ENCODE data around the gene ADAM22.
"Not testable (repeated sequence)": the region's sequence is repeated elsewhere in the genome, so short reads cannot be mapped to it uniquely, and the experiment has no call there.

The ADAM22 gene, protein sequence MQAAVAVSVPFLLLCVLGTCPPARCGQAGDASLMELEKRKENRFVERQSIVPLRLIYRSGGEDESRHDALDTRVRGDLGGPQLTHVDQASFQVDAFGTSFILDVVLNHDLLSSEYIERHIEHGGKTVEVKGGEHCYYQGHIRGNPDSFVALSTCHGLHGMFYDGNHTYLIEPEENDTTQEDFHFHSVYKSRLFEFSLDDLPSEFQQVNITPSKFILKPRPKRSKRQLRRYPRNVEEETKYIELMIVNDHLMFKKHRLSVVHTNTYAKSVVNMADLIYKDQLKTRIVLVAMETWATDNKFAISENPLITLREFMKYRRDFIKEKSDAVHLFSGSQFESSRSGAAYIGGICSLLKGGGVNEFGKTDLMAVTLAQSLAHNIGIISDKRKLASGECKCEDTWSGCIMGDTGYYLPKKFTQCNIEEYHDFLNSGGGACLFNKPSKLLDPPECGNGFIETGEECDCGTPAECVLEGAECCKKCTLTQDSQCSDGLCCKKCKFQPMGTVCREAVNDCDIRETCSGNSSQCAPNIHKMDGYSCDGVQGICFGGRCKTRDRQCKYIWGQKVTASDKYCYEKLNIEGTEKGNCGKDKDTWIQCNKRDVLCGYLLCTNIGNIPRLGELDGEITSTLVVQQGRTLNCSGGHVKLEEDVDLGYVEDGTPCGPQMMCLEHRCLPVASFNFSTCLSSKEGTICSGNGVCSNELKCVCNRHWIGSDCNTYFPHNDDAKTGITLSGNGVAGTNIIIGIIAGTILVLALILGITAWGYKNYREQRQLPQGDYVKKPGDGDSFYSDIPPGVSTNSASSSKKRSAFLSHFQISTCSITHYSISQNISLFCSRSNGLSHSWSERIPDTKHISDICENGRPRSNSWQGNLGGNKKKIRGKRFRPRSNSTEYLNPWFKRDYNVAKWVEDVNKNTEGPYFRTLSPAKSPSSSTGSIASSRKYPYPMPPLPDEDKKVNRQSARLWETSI

DNA sequence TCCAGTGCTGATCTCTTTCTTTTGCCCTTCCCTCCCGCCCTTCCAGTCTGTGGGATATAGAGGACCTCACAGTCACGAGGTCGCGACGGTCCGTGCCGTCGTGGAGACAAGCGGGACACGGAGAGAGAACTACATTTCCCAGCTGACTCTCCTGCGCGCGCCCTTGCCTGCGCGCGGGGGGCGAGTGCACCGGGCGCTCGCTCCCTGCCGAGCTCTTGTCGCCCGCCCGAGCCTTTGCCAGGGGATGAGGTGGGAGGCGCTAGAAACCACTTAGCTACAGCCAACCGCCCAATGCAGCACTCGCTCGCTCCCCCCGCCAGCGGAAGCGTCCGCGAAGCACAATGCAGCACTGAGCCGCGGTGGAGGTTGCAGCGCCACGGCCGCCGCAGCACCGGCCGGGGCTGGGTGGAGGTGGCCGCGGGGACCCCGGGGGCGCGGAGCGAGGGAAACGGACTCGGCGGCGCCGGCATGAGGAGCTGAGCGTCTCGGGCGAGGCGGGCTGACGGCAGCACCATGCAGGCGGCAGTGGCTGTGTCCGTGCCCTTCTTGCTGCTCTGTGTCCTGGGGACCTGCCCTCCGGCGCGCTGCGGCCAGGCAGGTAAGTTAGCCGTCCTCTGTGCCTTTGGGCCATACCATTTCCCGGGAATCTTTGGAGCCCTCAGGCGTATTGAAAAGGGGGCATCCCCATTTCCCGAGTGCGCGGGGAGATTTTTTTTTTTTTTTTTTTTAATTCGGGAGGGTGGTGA is at the start of gene ADAM22:
Gene ADAM22 (plus strand): TSS at position 299 of the 746 bp plus-strand sequence. CDS start 215 bp downstream, at position 514.
- Histone ChIP-seq H3K4me1 (ENCODE audit: insufficient read depth, low read length) (peaks cover 9% of the 10 kb centered on the region), H3K27ac (ENCODE audit: low read depth, low read length) (peak within 1 kb of the TSS; percentile 14)

GRCh38 chr7:87885018-87885417 is 49.0 kb upstream of the ADAM22 start:
- H3K9me3 ChIP-seq (ENCODE audit: low read length) = no peaks in the 10 kb centered on the region
- no peaks in the 10 kb centered on the region for H3K36me3 ChIP-seq (ENCODE audit: insufficient read depth, low read length)

More for the DNA sequence above, at the start of gene ADAM22:
- H3K27me3 ChIP-seq (ENCODE audit: control insufficient read depth in 1 of 2, insufficient read depth in 2 of 2, low read length in 2 of 2) = no peaks in the 10 kb centered on the region
- H3K36me3 ChIP-seq (ENCODE audit: insufficient read depth, low read length) = no peaks in the 10 kb centered on the region
- peak within 1 kb of the TSS; percentile 52 to 68 for H3K4me3 ChIP-seq (ENCODE audit: low read depth in 1 of 2, low read length in 2 of 2)
- H3K9me3 ChIP-seq (ENCODE audit: low read length) = no peaks in the 10 kb centered on the region
- no peak within 1 kb of the TSS for H3K9ac ChIP-seq (ENCODE audit: low read length)

DNA sequence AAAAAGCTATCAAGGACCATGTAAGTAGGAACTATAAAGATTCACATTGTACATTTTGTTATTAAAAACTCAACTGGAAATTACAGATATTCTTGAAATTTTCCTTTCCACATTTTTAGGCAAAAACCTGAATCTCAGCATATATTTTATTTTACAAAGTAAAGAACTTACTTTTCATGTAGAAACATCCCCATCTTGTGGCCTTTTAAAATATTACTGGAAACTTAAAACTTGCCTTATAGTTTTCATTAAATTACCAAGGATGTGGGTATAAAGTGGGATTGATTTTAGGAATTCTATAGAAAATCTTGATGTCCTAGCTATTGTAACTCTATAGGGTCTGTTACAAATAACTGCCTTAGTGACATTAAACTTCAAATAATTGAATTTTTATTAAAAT is 47.2 kb upstream of the ADAM22 start:
- no peak overlapping the region for H3K27ac ChIP-seq (ENCODE audit: low read depth, low read length)
- H3K9ac ChIP-seq (ENCODE audit: low read length) = no peak overlapping the region
- H3K4me3 ChIP-seq (ENCODE audit: low read depth in 1 of 2, low read length in 2 of 2) = no peak overlapping the region
- no peaks in the 10 kb centered on the region for H3K9me3 ChIP-seq (ENCODE audit: low read length)
- H3K4me1 ChIP-seq (ENCODE audit: insufficient read depth, low read length) = no peaks in the 10 kb centered on the region
- H3K27me3 ChIP-seq (ENCODE audit: control insufficient read depth in 1 of 2, insufficient read depth in 2 of 2, low read length in 2 of 2) = no peaks in the 10 kb centered on the region
- H3K36me3 ChIP-seq (ENCODE audit: insufficient read depth, low read length) = no peaks in the 10 kb centered on the region

More at GRCh38 chr7:87885018-87885417, 49.0 kb upstream of the ADAM22 start:
- Histone ChIP-seq H3K4me1 (ENCODE audit: insufficient read depth, low read length) (no peaks in the 10 kb centered on the region), H3K27me3 (ENCODE audit: control insufficient read depth in 1 of 2, insufficient read depth in 2 of 2, low read length in 2 of 2) (no peaks in the 10 kb centered on the region), H3K9ac (ENCODE audit: low read length) (no peak overlapping the region), H3K4me3 (ENCODE audit: low read depth in 1 of 2, low read length in 2 of 2) (no peak overlapping the region), H3K27ac (ENCODE audit: low read depth, low read length) (no peak overlapping the region)

- Histone ChIP-seq H3K4me3 (ENCODE audit: low read depth in 1 of 2, low read length in 2 of 2) (no peak overlapping the region), H3K4me1 (ENCODE audit: insufficient read depth, low read length) (no peaks in the 10 kb centered on the region), H3K27me3 (ENCODE audit: control insufficient read depth in 1 of 2, insufficient read depth in 2 of 2, low read length in 2 of 2) (no peaks in the 10 kb centered on the region), H3K9me3 (ENCODE audit: low read length) (no peaks in the 10 kb centered on the region), H3K27ac (ENCODE audit: low read depth, low read length) (no peak overlapping the region), H3K36me3 (ENCODE audit: insufficient read depth, low read length) (no peaks in the 10 kb centered on the region), H3K9ac (ENCODE audit: low read length) (no peak overlapping the region)
Measured at GRCh38 chr7:87895363-87895762, 38.7 kb upstream of the ADAM22 start.

- Histone ChIP-seq H3K9me3 (ENCODE audit: low read length) (no peaks in the 10 kb centered on the region), H3K9ac (ENCODE audit: low read length) (no peak overlapping the region), H3K27ac (ENCODE audit: low read depth, low read length) (no peak overlapping the region), H3K27me3 (ENCODE audit: control insufficient read depth in 1 of 2, insufficient read depth in 2 of 2, low read length in 2 of 2) (no peaks in the 10 kb centered on the region), H3K4me1 (ENCODE audit: insufficient read depth, low read length) (no peaks in the 10 kb centered on the region), H3K36me3 (ENCODE audit: insufficient read depth, low read length) (no peaks in the 10 kb centered on the region), H3K4me3 (ENCODE audit: low read depth in 1 of 2, low read length in 2 of 2) (no peak overlapping the region)
Measured at GRCh38 chr7:87899255-87899654, 34.8 kb upstream of the ADAM22 start.

DNA sequence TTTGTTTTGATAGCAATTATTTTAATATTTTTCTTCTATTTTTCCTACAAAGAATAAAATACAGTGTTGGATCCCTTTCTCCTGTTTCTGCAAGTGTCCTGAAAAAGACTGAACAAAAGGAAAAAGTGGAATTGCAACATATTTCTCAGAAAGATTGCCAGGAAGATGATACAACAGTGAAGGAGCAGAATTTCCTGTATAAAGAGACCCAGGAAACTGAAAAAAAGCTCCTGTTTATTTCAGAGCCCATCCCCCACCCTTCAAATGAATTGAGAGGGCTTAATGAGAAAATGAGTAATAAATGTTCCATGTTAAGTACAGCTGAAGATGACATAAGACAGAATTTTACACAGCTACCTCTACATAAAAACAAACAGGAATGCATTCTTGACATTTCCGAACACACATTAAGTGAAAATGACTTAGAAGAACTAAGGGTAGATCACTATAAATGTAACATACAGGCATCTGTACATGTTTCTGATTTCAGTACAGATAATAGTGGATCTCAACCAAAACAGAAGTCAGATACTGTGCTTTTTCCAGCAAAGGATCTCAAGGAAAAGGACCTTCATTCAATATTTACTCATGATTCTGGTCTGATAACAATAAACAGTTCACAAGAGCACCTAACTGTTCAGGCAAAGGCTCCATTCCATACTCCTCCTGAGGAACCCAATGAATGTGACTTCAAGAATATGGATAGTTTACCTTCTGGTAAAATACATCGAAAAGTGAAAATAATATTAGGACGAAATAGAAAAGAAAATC is 26.7 kb upstream of the ADAM22 start:
- H3K27ac ChIP-seq (ENCODE audit: low read depth, low read length); H3K27me3 ChIP-seq (ENCODE audit: control insufficient read depth in 1 of 2, insufficient read depth in 2 of 2, low read length in 2 of 2); H3K9ac ChIP-seq (ENCODE audit: low read length); H3K36me3 ChIP-seq (ENCODE audit: insufficient read depth, low read length); H3K4me3 ChIP-seq (ENCODE audit: low read depth in 1 of 2, low read length in 2 of 2); H3K9me3 ChIP-seq (ENCODE audit: low read length); H3K4me1 ChIP-seq (ENCODE audit: insufficient read depth, low read length): not testable (repeated sequence)

DNA sequence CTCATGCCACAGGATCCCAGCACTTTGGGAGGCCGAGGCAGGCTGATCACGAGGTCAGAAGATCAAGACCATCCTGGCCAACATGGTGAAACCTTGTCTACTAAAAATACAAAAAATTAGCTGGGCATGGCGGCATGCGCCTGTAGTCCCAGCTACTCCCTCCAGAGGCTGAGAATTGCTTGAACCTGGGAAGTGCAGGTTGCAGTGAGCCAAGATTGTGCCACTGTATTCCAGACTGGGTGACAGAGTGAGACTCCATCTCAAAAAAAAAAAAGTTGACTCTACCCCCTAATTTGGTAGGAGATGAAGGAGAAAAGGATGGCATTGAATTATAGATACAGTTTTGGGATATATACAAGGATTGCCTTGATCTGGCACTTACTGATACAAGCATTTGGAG is 25.2 kb upstream of the ADAM22 start:
- not testable (repeated sequence) for H3K36me3 ChIP-seq (ENCODE audit: insufficient read depth, low read length); H3K27ac ChIP-seq (ENCODE audit: low read depth, low read length); H3K9ac ChIP-seq (ENCODE audit: low read length); H3K4me3 ChIP-seq (ENCODE audit: low read depth in 1 of 2, low read length in 2 of 2); H3K27me3 ChIP-seq (ENCODE audit: control insufficient read depth in 1 of 2, insufficient read depth in 2 of 2, low read length in 2 of 2); H3K9me3 ChIP-seq (ENCODE audit: low read length); H3K4me1 ChIP-seq (ENCODE audit: insufficient read depth, low read length)

- H3K9me3 ChIP-seq (ENCODE audit: low read length) = no peaks in the 10 kb centered on the region
- H3K4me1 ChIP-seq (ENCODE audit: insufficient read depth, low read length) = no peaks in the 10 kb centered on the region
- no peak overlapping the region for H3K9ac ChIP-seq (ENCODE audit: low read length)
Measured at GRCh38 chr7:87912121-87912520, 21.9 kb upstream of the ADAM22 start.

DNA sequence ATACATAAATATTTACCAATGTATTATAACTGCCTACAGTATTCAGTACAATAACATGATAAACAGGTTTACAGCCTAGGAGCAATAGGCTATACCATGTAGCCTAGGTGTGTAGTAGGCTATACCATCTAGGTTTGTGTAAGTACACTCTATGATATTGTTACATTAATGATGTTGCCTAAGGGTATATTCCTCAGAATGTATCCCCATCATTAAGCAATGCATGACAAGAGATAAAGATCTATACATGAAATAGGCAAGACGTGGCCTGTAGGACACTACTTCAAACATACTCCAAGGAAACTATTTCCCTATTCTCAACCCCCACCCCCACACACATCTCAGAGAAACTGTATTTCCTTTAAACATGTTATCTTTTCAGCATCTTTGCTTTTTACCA is 15.3 kb upstream of the ADAM22 start:
- Histone ChIP-seq H3K4me3 (ENCODE audit: low read depth in 1 of 2, low read length in 2 of 2) (no peak overlapping the region), H3K9me3 (ENCODE audit: low read length) (no peaks in the 10 kb centered on the region), H3K4me1 (ENCODE audit: insufficient read depth, low read length) (no peaks in the 10 kb centered on the region), H3K36me3 (ENCODE audit: insufficient read depth, low read length) (no peaks in the 10 kb centered on the region), H3K27me3 (ENCODE audit: control insufficient read depth in 1 of 2, insufficient read depth in 2 of 2, low read length in 2 of 2) (no peaks in the 10 kb centered on the region), H3K9ac (ENCODE audit: low read length) (no peak overlapping the region), H3K27ac (ENCODE audit: low read depth, low read length) (no peak overlapping the region)

More at GRCh38 chr7:87912121-87912520, 21.9 kb upstream of the ADAM22 start:
- H3K27me3 ChIP-seq (ENCODE audit: control insufficient read depth in 1 of 2, insufficient read depth in 2 of 2, low read length in 2 of 2) = no peaks in the 10 kb centered on the region
- H3K4me3 ChIP-seq (ENCODE audit: low read depth in 1 of 2, low read length in 2 of 2) = no peak overlapping the region
- no peak overlapping the region for H3K27ac ChIP-seq (ENCODE audit: low read depth, low read length)
- no peaks in the 10 kb centered on the region for H3K36me3 ChIP-seq (ENCODE audit: insufficient read depth, low read length)

DNA sequence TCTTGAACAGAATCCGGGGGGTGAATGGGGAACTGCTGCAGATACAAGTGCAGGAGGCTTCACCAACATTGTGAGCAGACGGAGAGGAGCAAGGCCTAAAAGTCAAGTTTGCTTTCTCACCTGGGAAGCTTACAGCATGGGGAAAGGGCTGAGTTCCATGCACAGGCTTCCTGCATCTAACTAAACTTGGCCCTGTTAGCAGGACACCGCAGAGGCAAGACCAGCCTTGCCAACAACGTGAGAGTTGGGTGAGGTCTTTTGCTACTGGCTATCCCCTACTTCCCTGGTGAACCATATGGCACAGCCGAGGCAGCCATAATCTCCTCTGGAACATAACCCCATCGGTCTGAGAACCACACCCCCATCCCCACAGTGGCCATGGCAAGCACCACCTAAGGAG is 14.2 kb upstream of the ADAM22 start:
- Histone ChIP-seq H3K4me1 (ENCODE audit: insufficient read depth, low read length) (no peaks in the 10 kb centered on the region), H3K9ac (ENCODE audit: low read length) (no peak overlapping the region), H3K27me3 (ENCODE audit: control insufficient read depth in 1 of 2, insufficient read depth in 2 of 2, low read length in 2 of 2) (no peaks in the 10 kb centered on the region), H3K4me3 (ENCODE audit: low read depth in 1 of 2, low read length in 2 of 2) (no peak overlapping the region), H3K27ac (ENCODE audit: low read depth, low read length) (no peak overlapping the region), H3K9me3 (ENCODE audit: low read length) (no peaks in the 10 kb centered on the region), H3K36me3 (ENCODE audit: insufficient read depth, low read length) (no peaks in the 10 kb centered on the region)
